Skeletal muscle tissue (tissue), 5 donors: ENCODE data around the gene MIF. TPM values are rescaled to one million over a fixed set of nuclear protein-coding genes. Genes with fewer than 3 reads are reported as not detected.
"Not testable (repeated sequence)": the region's sequence is repeated elsewhere in the genome, so short reads cannot be mapped to it uniquely, and the experiment has no call there.

Source experiments
- H3K27ac ChIP-seq: one replicate; pipeline ENCODE4 v1.7.0; 2013; ENCODE audit warnings: mild to moderate bottlenecking, low read depth, low read length, inconsistent platforms
- H3K27me3 ChIP-seq, 3 donors: one replicate each; pipeline ENCODE4 v1.7.0; 2013; ENCODE audit warnings: low read length in 3 of 3; ENCODE audit not compliant: control insufficient read depth in 3 of 3, insufficient read depth in 3 of 3
- H3K36me3 ChIP-seq, 3 donors: one replicate each; pipeline ENCODE4 v1.7.0; 2013; ENCODE audit warnings: low read length in 3 of 3; ENCODE audit not compliant: control insufficient read depth in 3 of 3, insufficient read depth in 3 of 3
- H3K4me1 ChIP-seq, 3 donors: one replicate each; pipeline ENCODE4 v1.7.0; 2013; ENCODE audit warnings: low read length in 3 of 3, mild to moderate bottlenecking in 3 of 3; ENCODE audit not compliant: control insufficient read depth in 3 of 3, insufficient read depth in 3 of 3
- H3K4me3 ChIP-seq, 3 donors: one replicate each; pipeline ENCODE4 v1.7.0; 2013; ENCODE audit warnings: low read length in 3 of 3
- H3K9ac ChIP-seq, 3 donors: one replicate each; pipeline ENCODE4 v1.7.0; 2013; ENCODE audit warnings: low read length in 3 of 3, mild to moderate bottlenecking in 3 of 3, moderate library complexity in 2 of 3, low read depth in 1 of 3
- H3K9me3 ChIP-seq, 3 donors: one replicate each; pipeline ENCODE4 v1.7.0; 2013; ENCODE audit warnings: low read length in 3 of 3; ENCODE audit not compliant: control insufficient read depth in 3 of 3
- small RNA-seq: library from RNA; depleted of rRNA; stranded (forward); fragments of <200 nt; gene quantifications from one replicate; pipeline ENCODE3, GENCODE V24; 2014
- total RNA-seq: library from RNA; depleted of rRNA; stranded (reverse); fragments of >200 nt; gene quantifications from one replicate; pipeline ENCODE4 v1.2.3, GENCODE V29; 2014
- donor health status: Osteomylitis.

The MIF gene
- total RNA-seq, 1 donor from 2014 or later, result 76.7 TPM

- Histone ChIP-seq H3K36me3 (peaks cover 5 to 33% (median 12%) of the 10 kb centered on the region in 3 donors), H3K4me1 (no peaks in the 10 kb centered on the region), H3K27ac (no peak overlapping the region)
Measured at GRCh38 chr22:23925020-23925606, 30.9 kb downstream of the MIF start.

GRCh38 chr22:23926561-23926960 is 32.4 kb downstream of the MIF start:
- Histone ChIP-seq H3K27ac (no peak overlapping the region), H3K4me1 (no peaks in the 10 kb centered on the region), H3K9ac (no peak overlapping the region), H3K36me3 (peaks cover 5 to 33% (median 12%) of the 10 kb centered on the region in 3 donors), H3K4me3 (no peak overlapping the region), H3K9me3 (peaks cover 0 to 2% (median 0%) of the 10 kb centered on the region in 3 donors), H3K27me3 (no peaks in the 10 kb centered on the region)

More at GRCh38 chr22:23925020-23925606, 30.9 kb downstream of the MIF start:
- no peaks in the 10 kb centered on the region for H3K27me3 ChIP-seq
- H3K4me3 ChIP-seq, result no peak overlapping the region
- H3K9me3 ChIP-seq, result peaks cover 0 to 2% (median 0%) of the 10 kb centered on the region in 3 donors
- H3K9ac ChIP-seq, result no peak overlapping the region

GRCh38 chr22:23938328-23939016 is 44.3 kb downstream of the MIF start:
- H3K27me3 ChIP-seq, result no peaks in the 10 kb centered on the region
- no peaks in the 10 kb centered on the region for H3K9me3 ChIP-seq
- H3K4me1 ChIP-seq, result no peaks in the 10 kb centered on the region
- no peak overlapping the region for H3K27ac ChIP-seq
- H3K4me3 ChIP-seq, result no peak overlapping the region
- H3K9ac ChIP-seq, result no peak overlapping the region
- no peaks in the 10 kb centered on the region for H3K36me3 ChIP-seq

- Histone ChIP-seq H3K9me3 (no peaks in the 10 kb centered on the region), H3K36me3 (no peaks in the 10 kb centered on the region), H3K9ac (no peak overlapping the region), H3K4me3 (no peak overlapping the region), H3K27ac (no peak overlapping the region), H3K27me3 (no peaks in the 10 kb centered on the region), H3K4me1 (no peaks in the 10 kb centered on the region)
Measured at GRCh38 chr22:23939017-23939357, 44.8 kb downstream of the MIF start.

- H3K27me3 ChIP-seq, H3K9me3 ChIP-seq, H3K4me1 ChIP-seq, H3K27ac ChIP-seq, H3K4me3 ChIP-seq, H3K36me3 ChIP-seq, H3K9ac ChIP-seq: not testable (repeated sequence)
Measured at GRCh38 chr22:23940166-23940565, 46.0 kb downstream of the MIF start.

Small RNAs within 50 kb of the gene (small RNA-seq; reads per million reads assigned to genes)
- gene RN7SL268P, result not detected

Other genes starting within 250 kb of the MIF start
- gene RGL4, start 203.4 kb upstream of the MIF start, total RNA-seq, result 0.52 TPM
- gene ZNF70, start 143.3 kb upstream of the MIF start, total RNA-seq, result 3.1 TPM
- not detected for gene VPREB3, start 140.0 kb upstream of the MIF start, total RNA-seq
- not detected for gene C22orf15, start 131.4 kb upstream of the MIF start, total RNA-seq
- gene CHCHD10, start 126.4 kb upstream of the MIF start, total RNA-seq, result 3.7 TPM
- gene MMP11, start 121.5 kb upstream of the MIF start, total RNA-seq, result 6.3 TPM
- 13.6 TPM for gene SMARCB1, start 107.4 kb upstream of the MIF start, total RNA-seq
- gene DERL3, start 55.4 kb upstream of the MIF start, total RNA-seq, result 1.0 TPM
- gene SLC2A11, start 36.5 kb upstream of the MIF start, total RNA-seq, result 2.1 TPM
- gene GSTT2B, start 66.8 kb downstream of the MIF start, total RNA-seq, result 4.7 TPM
- gene DDTL, start 72.5 kb downstream of the MIF start, total RNA-seq, result 3.7 TPM
- 39.7 TPM for gene DDT, start 80.1 kb downstream of the MIF start, total RNA-seq
- gene GSTT2, start 85.8 kb downstream of the MIF start, total RNA-seq, result not detected
- gene GSTT4, start 111.1 kb downstream of the MIF start, total RNA-seq, result not detected
- gene CABIN1, start 116.9 kb downstream of the MIF start, total RNA-seq, result 18.3 TPM